ENCODE results near the gene PPP4R1.

Gene PPP4R1

DNA sequence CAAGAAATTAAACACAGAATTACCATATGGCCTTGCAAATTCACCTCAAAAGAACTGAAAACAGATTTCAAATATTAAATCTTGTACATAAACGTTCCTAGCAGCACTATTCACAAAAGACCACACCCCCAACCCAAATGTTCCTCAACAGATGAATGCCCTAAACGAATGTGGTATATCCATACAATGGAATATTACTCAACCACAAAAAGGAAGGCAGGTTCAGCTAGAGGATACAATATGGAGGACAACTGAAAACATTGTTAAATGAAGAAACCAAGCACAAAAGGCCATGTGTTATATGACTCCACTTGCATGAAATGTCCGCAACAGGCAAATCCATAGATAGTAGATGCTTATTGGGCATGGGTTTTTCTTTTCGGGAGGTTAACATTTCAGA is 61.7 kb downstream of the PPP4R1 start:
- peaks cover 11 to 30% (median 22%) of the 10 kb centered on the region in 11 experiments; a peak in 21 of 22 replicates for H3K9me3 ChIP-seq (replicated peaks in 1 of 11)
- H3K4me1 ChIP-seq: peaks cover 0 to 7% (median 0%) of the 10 kb centered on the region in 10 experiments; a peak in 1 of 20 replicates
- H4K20me1 ChIP-seq: peaks cover 0 to 37% (median 16%) of the 10 kb centered on the region in 11 experiments; a peak in 16 of 22 replicates
- TF ChIP-seq Cebpa-rat (IDR thresholded peaks at IDR 0.05): 0 out of 22 replicates have a peak, but pooled peaks of 1 of the 11 experiments have one; percentile 5
- no peak overlapping the region for H3K27ac ChIP-seq
- no peak overlapping the region for H3K4me3 ChIP-seq
- H3K4me2 ChIP-seq: no peak overlapping the region
- H3K9ac ChIP-seq: no peak overlapping the region
- no peaks in the 10 kb centered on the region for H3K27me3 ChIP-seq
- H3K36me3 ChIP-seq: peaks cover 98 to 100% (median 100%) of the 10 kb centered on the region in 11 experiments

DNA sequence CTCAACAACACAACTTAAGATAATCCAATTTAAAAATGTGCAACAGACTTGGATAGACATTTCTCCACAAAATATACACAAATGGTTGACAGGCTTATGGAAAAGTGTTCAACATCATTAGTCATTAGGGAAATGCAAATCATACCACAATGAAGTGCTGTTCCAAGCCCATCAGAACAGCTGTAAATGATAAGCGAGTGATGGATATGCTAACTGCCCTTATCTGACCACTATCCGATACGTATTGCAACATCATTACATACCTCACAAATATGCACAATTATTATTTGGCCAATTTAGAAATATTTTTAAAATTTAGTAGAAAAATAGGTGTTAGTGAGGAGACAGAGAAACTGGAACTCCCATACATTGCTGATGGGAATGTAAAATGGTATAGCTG is 62.2 kb downstream of the PPP4R1 start:
- no peak overlapping the region for H3K4me2 ChIP-seq
- no peak overlapping the region for H3K9ac ChIP-seq
- 0 out of 22 replicates have a peak, but pooled peaks of 1 of the 11 experiments have one; percentile 39 for TF ChIP-seq Cebpa-rat (IDR thresholded peaks at IDR 0.05)

DNA sequence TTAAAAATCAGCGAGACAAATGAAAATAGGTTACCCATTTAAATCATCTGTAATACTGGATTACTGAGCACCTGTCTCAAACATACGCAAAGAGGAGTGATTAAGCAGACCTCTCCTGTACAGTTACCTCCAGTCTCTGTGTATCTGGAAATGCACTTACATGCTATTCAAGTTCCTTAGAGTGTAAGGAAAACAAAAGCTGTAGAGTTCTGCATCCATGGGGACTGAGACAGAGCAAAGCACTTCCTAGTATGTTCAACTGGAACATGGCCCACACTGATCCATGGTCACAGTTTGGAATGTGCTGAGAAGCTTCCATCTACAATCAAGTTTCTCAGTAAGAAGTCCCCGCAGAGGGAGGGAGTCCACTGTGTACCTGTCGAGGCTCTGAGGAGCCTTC is 63.9 kb downstream of the PPP4R1 start:
- no peak overlapping the region for H3K4me3 ChIP-seq
- peaks cover 0 to 7% (median 0%) of the 10 kb centered on the region in 10 experiments; a peak in 1 of 20 replicates for H3K4me1 ChIP-seq
- H3K9ac ChIP-seq: no peak overlapping the region
- H3K36me3 ChIP-seq: peaks cover 99 to 100% (median 100%) of the 10 kb centered on the region in 11 experiments
- H3K9me3 ChIP-seq (replicated peaks in 1 of 11): peaks cover 11 to 30% (median 22%) of the 10 kb centered on the region in 11 experiments; a peak in 21 of 22 replicates
- peaks cover 0 to 50% (median 20%) of the 10 kb centered on the region in 11 experiments; a peak in 17 of 22 replicates for H4K20me1 ChIP-seq
- no peak for TF ChIP-seq Cebpa-rat (IDR thresholded peaks at IDR 0.05)
- no peak overlapping the region for H3K27ac ChIP-seq
- no peaks in the 10 kb centered on the region for H3K27me3 ChIP-seq
- no peak overlapping the region for H3K4me2 ChIP-seq

More for the DNA sequence above, 62.2 kb downstream of the PPP4R1 start:
- H3K27ac ChIP-seq: no peak overlapping the region
- H4K20me1 ChIP-seq: peaks cover 0 to 40% (median 16%) of the 10 kb centered on the region in 11 experiments; a peak in 17 of 22 replicates
- no peaks in the 10 kb centered on the region for H3K27me3 ChIP-seq
- H3K4me1 ChIP-seq: peaks cover 0 to 7% (median 0%) of the 10 kb centered on the region in 10 experiments; a peak in 1 of 20 replicates
- H3K36me3 ChIP-seq: peaks cover 98 to 100% (median 100%) of the 10 kb centered on the region in 11 experiments
- H3K4me3 ChIP-seq: no peak overlapping the region
- H3K9me3 ChIP-seq (replicated peaks in 1 of 11): peaks cover 11 to 30% (median 22%) of the 10 kb centered on the region in 11 experiments; a peak in 21 of 22 replicates

DNA sequence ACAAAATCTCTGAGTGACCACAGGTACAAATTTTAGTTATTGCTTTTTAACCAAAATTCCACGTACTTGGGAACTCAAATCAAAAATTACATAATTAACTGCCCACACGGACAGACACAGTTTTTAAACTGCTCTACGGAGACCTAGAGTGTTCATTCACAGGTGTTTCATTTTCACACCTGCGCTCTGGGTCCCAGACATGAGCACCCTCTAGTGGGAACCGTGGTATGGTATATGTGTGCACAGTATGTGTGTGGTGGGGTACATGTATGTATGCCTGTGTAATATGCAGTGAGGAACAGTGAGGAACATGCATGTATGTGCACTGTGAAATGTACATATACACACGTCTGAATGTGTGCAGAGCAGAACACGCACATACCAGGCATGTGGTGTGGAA is 65.0 kb downstream of the PPP4R1 start:
- H3K27me3 ChIP-seq: no peaks in the 10 kb centered on the region
- peaks cover 0 to 61% (median 21%) of the 10 kb centered on the region in 11 experiments; a peak in 17 of 22 replicates for H4K20me1 ChIP-seq
- peaks cover 92 to 100% (median 96%) of the 10 kb centered on the region in 11 experiments for H3K36me3 ChIP-seq
- H3K9me3 ChIP-seq (replicated peaks in 1 of 11): peaks cover 11 to 21% (median 19%) of the 10 kb centered on the region in 11 experiments; a peak in 21 of 22 replicates
- H3K4me2 ChIP-seq: no peak overlapping the region
- no peak overlapping the region for H3K27ac ChIP-seq
- no peak overlapping the region for H3K4me3 ChIP-seq
- TF ChIP-seq Cebpa-rat (IDR thresholded peaks at IDR 0.05): no peak
- no peak overlapping the region for H3K9ac ChIP-seq
- H3K4me1 ChIP-seq: peaks cover 0 to 9% (median 2%) of the 10 kb centered on the region in 10 experiments; a peak in 5 of 20 replicates

DNA sequence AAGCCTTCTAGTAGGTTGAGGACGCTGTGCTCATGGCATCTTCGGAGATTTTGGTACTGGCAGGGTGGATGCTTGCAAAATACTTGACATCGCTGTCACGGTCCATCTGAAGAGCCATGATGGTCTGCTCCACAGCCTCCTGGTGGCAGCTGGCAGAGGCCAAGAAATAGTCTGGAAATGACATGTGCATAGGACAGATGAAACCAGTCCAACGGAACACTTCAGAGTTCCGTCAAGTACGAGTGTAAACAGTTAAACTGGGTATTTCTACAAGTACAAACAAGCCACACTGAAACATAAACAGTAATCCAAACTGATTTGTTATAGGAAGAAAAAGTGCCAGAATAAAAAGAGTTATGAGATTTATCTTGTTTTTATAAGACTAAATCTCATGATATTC is 66.6 kb downstream of the PPP4R1 start:
- Histone ChIP-seq H3K27me3 (no peaks in the 10 kb centered on the region), H4K20me1 (peaks cover 0 to 69% (median 22%) of the 10 kb centered on the region in 11 experiments; a peak in 17 of 22 replicates), H3K9ac (no peak overlapping the region), H3K4me3 (no peak overlapping the region), H3K4me1 (peaks cover 0 to 19% (median 2%) of the 10 kb centered on the region in 10 experiments; a peak in 7 of 20 replicates), H3K36me3 (peaks cover 76 to 84% (median 80%) of the 10 kb centered on the region in 11 experiments), H3K27ac (no peak overlapping the region), H3K9me3 (replicated peaks in 1 of 11) (peaks cover 2 to 6% (median 3%) of the 10 kb centered on the region in 11 experiments; a peak in 16 of 22 replicates), H3K4me2 (no peak overlapping the region)
- TF ChIP-seq Cebpa-rat (IDR thresholded peaks at IDR 0.05): no peak

DNA sequence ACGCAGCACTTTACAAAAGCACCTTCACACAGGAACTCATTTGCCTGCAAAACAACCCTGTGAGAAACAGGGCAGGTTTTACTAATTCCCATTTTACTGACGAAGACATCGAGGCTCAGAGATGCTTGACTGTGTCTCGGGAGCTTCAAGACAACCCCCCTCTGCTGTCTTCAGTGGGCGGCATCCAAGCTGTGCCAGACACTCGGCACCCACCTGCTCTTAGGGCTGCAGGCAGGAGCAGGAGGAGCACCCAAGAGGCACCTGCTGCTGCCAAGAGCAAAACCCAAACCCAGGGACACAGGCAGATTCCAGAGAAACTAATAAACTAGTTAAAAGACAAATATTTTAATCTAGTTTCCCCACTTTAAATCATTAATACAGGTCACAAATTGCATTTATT is 67.9 kb downstream of the PPP4R1 start:
- Histone ChIP-seq H3K9me3 (replicated peaks in 1 of 11) (no peaks in the 10 kb centered on the region), H3K4me2 (no peak overlapping the region), H4K20me1 (peaks cover 0 to 64% (median 17%) of the 10 kb centered on the region in 11 experiments; a peak in 17 of 22 replicates), H3K27me3 (no peaks in the 10 kb centered on the region), H3K4me1 (peaks cover 0 to 19% (median 2%) of the 10 kb centered on the region in 10 experiments; a peak in 7 of 20 replicates), H3K4me3 (no peak overlapping the region), H3K9ac (no peak overlapping the region), H3K36me3 (peaks cover 63 to 71% (median 67%) of the 10 kb centered on the region in 11 experiments), H3K27ac (no peak overlapping the region)
- no peak for TF ChIP-seq Cebpa-rat (IDR thresholded peaks at IDR 0.05)

DNA sequence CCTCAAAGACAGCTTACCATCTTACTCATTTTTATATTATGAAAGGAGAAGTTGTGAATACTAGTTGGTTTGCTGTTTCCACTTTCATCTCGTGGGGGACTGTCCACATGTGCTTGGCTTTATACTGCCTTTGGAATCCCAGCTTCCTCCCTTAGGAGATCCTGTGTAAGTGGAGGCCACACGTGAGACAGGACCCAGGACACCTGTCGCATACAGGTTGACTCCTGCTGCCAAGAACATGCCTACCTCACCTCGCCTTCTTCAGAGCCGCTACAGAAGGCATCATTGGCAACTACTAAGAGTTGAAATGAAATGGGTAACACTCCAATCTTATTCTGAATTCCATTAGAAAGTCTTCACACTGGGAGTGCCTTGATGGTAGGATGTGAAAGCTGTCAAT is 69.3 kb downstream of the PPP4R1 start:
- Histone ChIP-seq H3K9me3 (replicated peaks in 1 of 11) (no peaks in the 10 kb centered on the region), H3K9ac (no peak overlapping the region), H3K4me3 (no peak overlapping the region), H3K27ac (no peak overlapping the region), H3K36me3 (peaks cover 51 to 63% (median 57%) of the 10 kb centered on the region in 11 experiments), H3K27me3 (no peaks in the 10 kb centered on the region), H4K20me1 (peaks cover 0 to 50% (median 8%) of the 10 kb centered on the region in 11 experiments; a peak in 9 of 22 replicates), H3K4me1 (peaks cover 0 to 19% (median 2%) of the 10 kb centered on the region in 10 experiments; a peak in 7 of 20 replicates), H3K4me2 (no peak overlapping the region; a peak in 1 of 22 replicates)
- TF ChIP-seq Cebpa-rat (IDR thresholded peaks at IDR 0.05): no peak

DNA sequence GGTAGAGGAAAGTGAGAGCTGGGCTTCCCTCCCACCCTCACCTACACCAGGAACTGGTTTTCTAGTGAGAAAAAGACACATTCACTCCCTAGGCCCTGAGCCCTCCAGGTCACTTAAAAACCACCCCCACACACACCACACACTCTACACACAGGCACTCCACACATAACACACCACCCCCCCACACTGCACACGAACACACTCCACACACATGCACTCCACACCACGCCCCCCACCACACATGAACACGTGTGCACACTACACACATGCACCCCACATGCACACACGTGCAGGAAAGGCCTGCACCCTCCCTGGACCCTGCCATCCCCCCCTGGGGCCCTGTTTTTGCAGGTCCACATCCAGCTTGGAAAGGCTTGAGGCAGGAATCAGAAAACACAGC is 71.4 kb downstream of the PPP4R1 start:
- Histone ChIP-seq H3K27me3 (no peaks in the 10 kb centered on the region), H3K4me1 (peaks cover 0 to 19% (median 0%) of the 10 kb centered on the region in 10 experiments; a peak in 6 of 20 replicates), H3K27ac (no peak overlapping the region), H3K9ac (no peak overlapping the region), H3K9me3 (replicated peaks in 1 of 11) (no peaks in the 10 kb centered on the region), H4K20me1 (peaks cover 0 to 39% (median 8%) of the 10 kb centered on the region in 11 experiments; a peak in 7 of 22 replicates), H3K36me3 (peaks cover 46 to 63% (median 55%) of the 10 kb centered on the region in 11 experiments), H3K4me3 (no peak overlapping the region), H3K4me2 (no peak overlapping the region)
- no peak for TF ChIP-seq Cebpa-rat (IDR thresholded peaks at IDR 0.05)

DNA sequence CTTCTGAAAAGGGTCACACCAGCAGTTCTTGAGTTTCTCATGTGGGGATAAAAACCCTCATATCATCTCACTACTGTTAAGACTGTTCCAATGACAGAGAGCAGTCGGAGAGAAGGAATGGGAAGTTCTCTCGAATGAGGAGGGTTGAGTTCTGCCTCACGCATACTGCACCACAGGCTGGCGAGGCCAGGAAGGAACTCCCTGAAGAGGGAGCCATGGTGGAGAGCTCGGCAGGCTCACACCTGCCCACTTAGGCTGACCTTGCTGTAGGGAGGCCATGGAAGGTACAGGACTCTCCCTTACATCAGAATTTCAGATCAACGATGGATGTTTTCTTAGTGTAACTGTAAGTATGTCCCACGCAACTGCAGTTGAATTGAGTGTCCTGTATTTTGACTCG is 74.4 kb downstream of the PPP4R1 start:
- Histone ChIP-seq H4K20me1 (peaks cover 0 to 15% (median 0%) of the 10 kb centered on the region in 11 experiments; a peak in 5 of 22 replicates), H3K4me2 (no peak overlapping the region), H3K27ac (no peak overlapping the region), H3K4me1 (peaks cover 0 to 16% (median 0%) of the 10 kb centered on the region in 10 experiments; a peak in 6 of 20 replicates), H3K4me3 (no peak overlapping the region), H3K9me3 (replicated peaks in 1 of 11) (no peaks in the 10 kb centered on the region), H3K36me3 (peaks cover 41 to 58% (median 50%) of the 10 kb centered on the region in 11 experiments), H3K9ac (no peak overlapping the region), H3K27me3 (no peaks in the 10 kb centered on the region)
- no peak for TF ChIP-seq Cebpa-rat (IDR thresholded peaks at IDR 0.05)

Data from BLaER1 treated with 17β-estradiol and CSF1 and Interleukin-3, amounts not matched to agents 10 nM and 100 nM (cell line).